Measurements from ENCODE around the gene PCID2.

Gene PCID2

GRCh38 chr13:113219256-113219940 is 10.9 kb upstream of the PCID2 start:
- no peak for DNase-seq

GRCh38 chr13:113218586-113218985 is 10.1 kb upstream of the PCID2 start:
- DNase-seq: no peak

GRCh38 chr13:113216254-113217048 is 8.0 kb upstream of the PCID2 start:
- no peak for DNase-seq

GRCh38 chr13:113211774-113212173 is 3.3 kb upstream of the PCID2 start:
- DNase-seq: no peak

- no peak for DNase-seq
Observed at GRCh38 chr13:113210833-113211232, 2.4 kb upstream of the PCID2 start.

GRCh38 chr13:113209759-113210421 is 1.4 kb upstream of the PCID2 start:
- peak in 1 of 2 experiments; percentile 34 for DNase-seq

GRCh38 chr13:113209336-113209758 is 878 bp upstream of the PCID2 start, which contains the start of gene CUL4A:
Gene CUL4A, plus strand, starts transcription at chr13:113209613. Its CDS starts 15 bp downstream, at chr13:113209628.
- peak; percentile 42 to 71 for DNase-seq

- peak; percentile 10 to 22 for DNase-seq
Observed at GRCh38 chr13:113207890-113208420, 514 bp downstream of the PCID2 start.

GRCh38 chr13:113207460-113207859 is 1.0 kb downstream of the PCID2 start:
- DNase-seq: no peak

- DNase-seq: no peak
Observed at GRCh38 chr13:113205428-113205931, 3.0 kb downstream of the PCID2 start.

- no peak for DNase-seq
Observed at GRCh38 chr13:113204378-113204734, 4.1 kb downstream of the PCID2 start.

GRCh38 chr13:113203507-113204377 is 4.7 kb downstream of the PCID2 start:
- DNase-seq: no peak

- DNase-seq: peak in 1 of 2 experiments; percentile 5
Observed at GRCh38 chr13:113202912-113203311, 5.6 kb downstream of the PCID2 start.

- no peak for DNase-seq
Observed at GRCh38 chr13:113201815-113202214, 6.7 kb downstream of the PCID2 start.

- no peak for DNase-seq
Observed at GRCh38 chr13:113196970-113197737, 11.3 kb downstream of the PCID2 start.

- DNase-seq: no peak
Observed at GRCh38 chr13:113195360-113195759, 13.1 kb downstream of the PCID2 start.

- no peak for DNase-seq
Observed at GRCh38 chr13:113192902-113193301, 15.6 kb downstream of the PCID2 start.

- no peak for DNase-seq
Observed at GRCh38 chr13:113192279-113192678, 16.2 kb downstream of the PCID2 start.

GRCh38 chr13:113190181-113190580 is 18.3 kb downstream of the PCID2 start:
- no peak for DNase-seq

GRCh38 chr13:113187883-113188665 is 20.4 kb downstream of the PCID2 start:
- DNase-seq: no peak

GRCh38 chr13:113187263-113187669 is 21.2 kb downstream of the PCID2 start:
- DNase-seq: no peak
